Measurements from ENCODE around the gene POLR2J. TPM values are rescaled to one million over a fixed set of nuclear protein-coding genes. Genes with fewer than 3 reads are reported as not detected.
"Not testable (repeated sequence)": the region's sequence is repeated elsewhere in the genome, so short reads cannot be mapped to it uniquely, and the experiment has no call there.

POLR2J gene
- 81.7 and 93.9 TPM in 2 replicates for total RNA-seq (2014; rRNA removed; shearing (Covaris generic))
- 30.7 and 56.8 TPM in 2 replicates for polyA plus RNA-seq (2015; cell fraction: cytosol; rRNA removed)
- 7.8 and 12.9 TPM in 2 replicates for polyA plus RNA-seq (2015; cell fraction: nucleus; rRNA removed)

- peak; percentile 38 for DNase-seq (ENCODE audit: low read depth)
Observed at GRCh38 chr7:102478314-102479208, at the start of gene POLR2J. Gene POLR2J (minus strand): TSS chr7:102478922. CDS start chr7:102478860, 62 bp downstream.

- not testable (repeated sequence) for DNase-seq (ENCODE audit: low read depth)
Observed at GRCh38 chr7:102527822-102528793, 49.4 kb upstream of the POLR2J start.

DNA sequence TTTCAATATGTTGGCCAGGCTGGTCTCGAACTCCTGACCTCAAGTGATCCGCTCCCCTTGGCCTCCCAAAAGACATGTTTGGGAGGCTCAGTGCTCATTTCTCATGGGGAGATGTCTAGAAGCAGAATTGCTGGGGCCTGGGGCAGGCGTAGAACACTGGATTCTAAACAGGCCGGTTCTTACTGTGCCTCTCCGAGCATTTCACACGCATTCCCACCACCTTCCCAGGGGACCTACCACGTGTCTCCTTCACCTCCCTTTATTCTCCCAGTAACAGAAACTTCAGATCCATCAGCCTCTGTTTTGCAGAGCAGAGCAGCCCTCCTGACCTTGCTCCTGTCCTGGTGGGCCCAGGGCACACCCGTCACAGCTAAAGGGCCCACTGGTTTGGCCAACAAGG, 48.5 kb upstream of the POLR2J start:
- DNase-seq (ENCODE audit: low read depth), result not testable (repeated sequence)

DNA sequence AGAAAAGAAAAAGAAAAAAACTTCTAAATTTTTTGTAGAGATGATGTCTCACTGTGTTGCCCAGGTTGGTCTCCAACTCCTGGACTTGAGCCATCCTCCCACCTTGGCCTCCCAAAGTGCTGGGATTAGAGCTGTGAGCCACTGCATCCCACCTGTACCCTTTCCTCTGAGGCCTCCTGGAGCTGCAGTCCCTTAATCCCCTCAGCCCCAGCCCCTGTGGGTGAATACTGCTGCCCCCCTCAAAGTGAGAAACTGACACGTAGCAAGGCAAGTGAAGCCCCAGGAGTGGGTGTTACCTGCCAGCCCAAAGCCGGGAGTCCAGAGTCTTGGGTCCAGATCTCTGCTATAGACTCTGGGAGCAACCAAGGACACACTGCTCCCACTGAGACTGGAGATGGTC, 46.1 kb upstream of the POLR2J start:
- not testable (repeated sequence) for DNase-seq (ENCODE audit: low read depth)

GRCh38 chr7:102520797-102521196, 42.1 kb upstream of the POLR2J start:
- not testable (repeated sequence) for DNase-seq (ENCODE audit: low read depth)

GRCh38 chr7:102517550-102518147, 38.9 kb upstream of the POLR2J start, which contains the start of gene RASA4B:
Gene RASA4B (minus strand): TSS chr7:102517777. CDS start chr7:102517710, 67 bp downstream.
- DNase-seq (ENCODE audit: low read depth), result not testable (repeated sequence)

DNA sequence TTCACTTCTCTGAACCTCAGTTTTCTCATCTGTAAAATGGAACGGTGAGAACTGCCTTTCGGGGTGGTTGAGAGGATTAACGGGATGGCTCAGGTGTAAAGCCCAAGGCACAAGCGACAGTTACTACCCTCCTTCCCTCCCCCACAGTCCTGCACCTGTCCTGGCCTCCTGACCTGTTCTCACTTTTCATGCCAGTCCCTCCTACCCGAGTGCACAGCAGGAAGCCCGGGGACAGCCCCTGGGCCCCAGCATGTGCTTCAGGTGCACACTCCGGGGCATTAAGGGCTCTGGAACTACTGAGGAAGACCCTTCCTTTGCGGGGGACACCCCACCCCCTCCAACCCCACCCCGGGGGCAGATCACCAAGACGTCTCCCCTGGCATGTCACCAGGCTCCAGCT, 38.2 kb upstream of the POLR2J start:
- not testable (repeated sequence) for DNase-seq (ENCODE audit: low read depth)

- DNase-seq (ENCODE audit: low read depth), result not testable (repeated sequence)
Observed at GRCh38 chr7:102515889-102516288, 37.2 kb upstream of the POLR2J start.

GRCh38 chr7:102514881-102515721, 36.4 kb upstream of the POLR2J start:
- DNase-seq (ENCODE audit: low read depth), result not testable (repeated sequence)

DNA sequence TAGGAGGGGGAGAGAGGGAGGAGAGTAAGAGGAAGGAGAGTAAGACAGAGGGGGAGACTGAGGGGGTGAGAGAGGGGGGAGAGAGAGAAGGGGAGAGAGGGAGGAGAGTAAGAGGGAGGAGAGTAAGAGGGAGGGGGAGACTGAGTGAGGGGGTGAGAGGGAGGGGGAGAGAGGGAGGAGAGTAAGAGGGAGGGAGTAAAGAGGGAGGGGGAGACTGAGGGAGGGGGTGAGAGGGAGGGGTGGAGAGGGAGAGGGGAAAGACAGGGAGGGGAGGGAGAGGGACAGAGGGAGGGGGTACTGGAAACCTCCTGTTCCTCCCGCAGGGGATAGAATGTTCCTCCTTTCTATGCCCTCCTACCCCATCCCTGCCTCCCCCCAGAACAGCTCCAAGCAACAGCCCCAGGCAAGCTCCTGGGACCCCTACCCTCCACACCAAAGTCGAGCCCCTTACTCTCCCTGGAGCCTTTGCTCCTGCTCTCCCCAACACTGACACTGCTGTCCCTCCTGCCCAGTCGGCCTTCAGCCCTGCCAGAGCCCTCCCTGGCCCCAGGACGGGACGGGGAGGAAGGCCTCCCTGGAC, 34.0 kb upstream of the POLR2J start:
- peak; percentile 32 for DNase-seq (ENCODE audit: low read depth)

- DNase-seq (ENCODE audit: low read depth), result not testable (repeated sequence)
Observed at GRCh38 chr7:102511860-102512522, 33.3 kb upstream of the POLR2J start.

- DNase-seq (ENCODE audit: low read depth), result not testable (repeated sequence)
Observed at GRCh38 chr7:102510575-102510974, 31.9 kb upstream of the POLR2J start.

- not testable (repeated sequence) for DNase-seq (ENCODE audit: low read depth)
Observed at GRCh38 chr7:102507410-102508088, 28.8 kb upstream of the POLR2J start.

- DNase-seq (ENCODE audit: low read depth), result not testable (repeated sequence)
Observed at GRCh38 chr7:102505298-102506185, 26.8 kb upstream of the POLR2J start.

GRCh38 chr7:102503141-102503540, 24.4 kb upstream of the POLR2J start:
- not testable (repeated sequence) for DNase-seq (ENCODE audit: low read depth)

DNA sequence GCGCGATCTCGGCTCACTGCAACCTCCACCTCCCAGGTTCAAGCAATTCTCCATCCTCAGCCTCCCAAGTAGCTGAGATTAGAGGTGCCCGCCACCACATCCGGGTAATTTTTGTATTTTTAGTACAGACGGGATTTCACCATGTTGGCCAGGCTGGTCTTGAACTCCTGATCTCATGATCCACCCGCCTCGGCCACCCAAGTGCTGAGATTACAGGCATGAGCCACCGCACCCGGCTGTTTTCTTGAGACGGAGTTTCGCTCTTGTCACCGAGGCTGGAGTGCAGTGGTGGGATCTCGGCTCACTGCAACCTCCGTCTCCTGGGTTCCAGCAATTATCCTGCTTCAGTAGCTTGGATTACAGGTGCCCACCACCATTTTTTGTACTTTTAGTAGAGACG, 19.6 kb upstream of the POLR2J start:
- DNase-seq (ENCODE audit: low read depth), result not testable (repeated sequence)

- not testable (repeated sequence) for DNase-seq (ENCODE audit: low read depth)
Observed at GRCh38 chr7:102497308-102497707, 18.6 kb upstream of the POLR2J start.

All from HT1080 (cell line).